Fibroblast of skin of left quadriceps (primary cell): Measurements from ENCODE around the gene GRIK1.
A peak's percentile ranks its signal among the peaks of the same experiment; 100 is the strongest.

Experiments used
- DNase-seq, 2 experiments: peaks; one replicate each; pipeline ENCODE4 v3.0.0-alpha.2; 2013; ENCODE audit warnings: low read depth in 2 of 2

The GRIK1 gene

GRCh38 chr21:29786496-29787360 lies 153.1 kb downstream of the GRIK1 start:
- DNase-seq: no peak

- DNase-seq: no peak
Observed at GRCh38 chr21:29777160-29777559, 162.6 kb downstream of the GRIK1 start.

GRCh38 chr21:29775462-29775861 lies 164.3 kb downstream of the GRIK1 start:
- no peak for DNase-seq

GRCh38 chr21:29771491-29772066 lies 168.2 kb downstream of the GRIK1 start:
- no peak for DNase-seq

GRCh38 chr21:29763674-29764073 lies 176.1 kb downstream of the GRIK1 start:
- no peak for DNase-seq

GRCh38 chr21:29762570-29763082 lies 177.2 kb downstream of the GRIK1 start:
- DNase-seq: no peak

GRCh38 chr21:29753216-29753615 lies 186.6 kb downstream of the GRIK1 start:
- no peak for DNase-seq

- DNase-seq: no peak
Observed at GRCh38 chr21:29751473-29752185, 188.2 kb downstream of the GRIK1 start.

- no peak for DNase-seq
Observed at GRCh38 chr21:29749957-29750356, 189.8 kb downstream of the GRIK1 start.

GRCh38 chr21:29749223-29749622 lies 190.6 kb downstream of the GRIK1 start:
- no peak for DNase-seq

- no peak for DNase-seq
Observed at GRCh38 chr21:29748391-29749167, 191.2 kb downstream of the GRIK1 start.

- no peak for DNase-seq
Observed at GRCh38 chr21:29741761-29742160, 198.0 kb downstream of the GRIK1 start.

GRCh38 chr21:29739176-29739575 lies 200.6 kb downstream of the GRIK1 start:
- no peak for DNase-seq

GRCh38 chr21:29738730-29739129 lies 201.1 kb downstream of the GRIK1 start:
- DNase-seq: no peak

- DNase-seq: no peak
Observed at GRCh38 chr21:29737186-29737585, 202.6 kb downstream of the GRIK1 start.

- DNase-seq: peak in 1 of 2 experiments; percentile 3
Observed at GRCh38 chr21:29730281-29730680, 209.5 kb downstream of the GRIK1 start.

- no peak for DNase-seq
Observed at GRCh38 chr21:29726044-29726443, 213.8 kb downstream of the GRIK1 start.

GRCh38 chr21:29725025-29725736 lies 214.6 kb downstream of the GRIK1 start:
- no peak for DNase-seq

GRCh38 chr21:29721964-29722363 lies 217.8 kb downstream of the GRIK1 start:
- no peak for DNase-seq

GRCh38 chr21:29721221-29721620 lies 218.6 kb downstream of the GRIK1 start:
- no peak for DNase-seq

- DNase-seq: no peak
Observed at GRCh38 chr21:29719521-29719920, 220.3 kb downstream of the GRIK1 start.
